IPS-18a (cell line): ENCODE results near the gene MOB1B.

Source experiments
- H3K27ac ChIP-seq: one replicate; pipeline ENCODE4 v1.5.1; 2013; ENCODE audit warnings: low read length
- H3K27me3 ChIP-seq: one replicate; pipeline ENCODE4 v1.6.1; 2013; ENCODE audit warnings: mild to moderate bottlenecking, low read length; ENCODE audit not compliant: control insufficient read depth, insufficient read depth
- H3K36me3 ChIP-seq: one replicate; pipeline ENCODE4 v1.6.1; 2013; ENCODE audit warnings: low read depth, low read length; ENCODE audit not compliant: control insufficient read depth
- H3K4me1 ChIP-seq: one replicate; pipeline ENCODE4 v1.6.1; 2013; ENCODE audit warnings: low read depth, low read length; ENCODE audit not compliant: control insufficient read depth
- H3K4me3 ChIP-seq: one replicate; pipeline ENCODE4 v1.5.1; 2013; ENCODE audit warnings: low read length
- H3K9ac ChIP-seq: one replicate; pipeline ENCODE4 v1.6.1; 2013; ENCODE audit warnings: mild to moderate bottlenecking, low read length, moderate library complexity
- H3K9me3 ChIP-seq: one replicate; pipeline ENCODE4 v1.6.1; 2013; ENCODE audit warnings: low read depth, low read length; ENCODE audit not compliant: control insufficient read depth

Gene MOB1B

GRCh38 chr4:70901984-70902576 is at the start of gene MOB1B:
Gene MOB1B, plus strand, starts transcription at chr4:70902369. Its CDS starts 168 bp downstream, at chr4:70902537.
- H3K9me3 ChIP-seq: no peaks in the 10 kb centered on the region
- peaks cover 8% of the 10 kb centered on the region for H3K36me3 ChIP-seq
- H3K4me3 ChIP-seq: peak within 1 kb of the TSS; percentile 67
- no peaks in the 10 kb centered on the region for H3K27me3 ChIP-seq
- H3K9ac ChIP-seq: peak within 1 kb of the TSS; percentile 45
- H3K27ac ChIP-seq: peak within 1 kb of the TSS; percentile 61
- H3K4me1 ChIP-seq: peaks cover 12% of the 10 kb centered on the region

GRCh38 chr4:70855464-70855863 is 46.7 kb upstream of the MOB1B start:
- Histone ChIP-seq H3K27ac (no peak overlapping the region), H3K9me3 (no peaks in the 10 kb centered on the region), H3K4me3 (no peak overlapping the region), H3K27me3 (no peaks in the 10 kb centered on the region), H3K9ac (no peak overlapping the region), H3K4me1 (peaks cover 8% of the 10 kb centered on the region), H3K36me3 (no peaks in the 10 kb centered on the region)

- no peaks in the 10 kb centered on the region for H3K36me3 ChIP-seq
- no peaks in the 10 kb centered on the region for H3K27me3 ChIP-seq
- peaks cover 14% of the 10 kb centered on the region for H3K4me1 ChIP-seq
- H3K4me3 ChIP-seq: no peak overlapping the region
- no peak overlapping the region for H3K27ac ChIP-seq
- no peak overlapping the region for H3K9ac ChIP-seq
- H3K9me3 ChIP-seq: no peaks in the 10 kb centered on the region
These were observed 43.7 kb upstream of the MOB1B start for GRCh38 chr4:70858454-70858853.

- Histone ChIP-seq H3K9ac (no peak overlapping the region), H3K4me1 (peaks cover 14% of the 10 kb centered on the region), H3K9me3 (no peaks in the 10 kb centered on the region), H3K27me3 (no peaks in the 10 kb centered on the region), H3K36me3 (no peaks in the 10 kb centered on the region), H3K4me3 (no peak overlapping the region), H3K27ac (no peak overlapping the region)
These were observed 43.1 kb upstream of the MOB1B start for GRCh38 chr4:70859066-70859465.

- no peaks in the 10 kb centered on the region for H3K27me3 ChIP-seq
- H3K9me3 ChIP-seq: no peaks in the 10 kb centered on the region
- no peak overlapping the region for H3K4me3 ChIP-seq
- no peak overlapping the region for H3K27ac ChIP-seq
- H3K9ac ChIP-seq: no peak overlapping the region
- H3K4me1 ChIP-seq: peaks cover 9% of the 10 kb centered on the region
- no peaks in the 10 kb centered on the region for H3K36me3 ChIP-seq
These were observed 38.9 kb upstream of the MOB1B start for GRCh38 chr4:70863099-70863790.

GRCh38 chr4:70868778-70869177 is 33.4 kb upstream of the MOB1B start:
- no peaks in the 10 kb centered on the region for H3K9me3 ChIP-seq
- no peak overlapping the region for H3K4me3 ChIP-seq
- no peak overlapping the region for H3K9ac ChIP-seq
- H3K36me3 ChIP-seq: no peaks in the 10 kb centered on the region
- H3K27ac ChIP-seq: no peak overlapping the region
- H3K4me1 ChIP-seq: peaks cover 5% of the 10 kb centered on the region
- H3K27me3 ChIP-seq: no peaks in the 10 kb centered on the region

GRCh38 chr4:70873216-70873615 is 29.0 kb upstream of the MOB1B start:
- H3K9ac ChIP-seq: no peak overlapping the region
- no peaks in the 10 kb centered on the region for H3K9me3 ChIP-seq
- no peak overlapping the region for H3K4me3 ChIP-seq
- no peaks in the 10 kb centered on the region for H3K27me3 ChIP-seq
- no peaks in the 10 kb centered on the region for H3K36me3 ChIP-seq
- no peak overlapping the region for H3K27ac ChIP-seq
- H3K4me1 ChIP-seq: peaks cover 5% of the 10 kb centered on the region

GRCh38 chr4:70874268-70875156 is 27.7 kb upstream of the MOB1B start:
- no peak overlapping the region for H3K9ac ChIP-seq
- H3K27me3 ChIP-seq: no peaks in the 10 kb centered on the region
- H3K9me3 ChIP-seq: no peaks in the 10 kb centered on the region
- H3K36me3 ChIP-seq: no peaks in the 10 kb centered on the region
- H3K4me3 ChIP-seq: no peak overlapping the region
- H3K4me1 ChIP-seq: no peaks in the 10 kb centered on the region
- H3K27ac ChIP-seq: no peak overlapping the region

GRCh38 chr4:70877556-70877955 is 24.6 kb upstream of the MOB1B start:
- Histone ChIP-seq H3K4me1 (no peaks in the 10 kb centered on the region), H3K27me3 (no peaks in the 10 kb centered on the region), H3K9ac (no peak overlapping the region), H3K4me3 (no peak overlapping the region), H3K9me3 (no peaks in the 10 kb centered on the region), H3K36me3 (no peaks in the 10 kb centered on the region), H3K27ac (no peak overlapping the region)

- Histone ChIP-seq H3K9me3 (no peaks in the 10 kb centered on the region), H3K9ac (no peak overlapping the region), H3K27me3 (no peaks in the 10 kb centered on the region), H3K27ac (no peak overlapping the region), H3K4me3 (no peak overlapping the region), H3K36me3 (no peaks in the 10 kb centered on the region), H3K4me1 (no peaks in the 10 kb centered on the region)
These were observed 21.4 kb upstream of the MOB1B start for GRCh38 chr4:70880739-70881138.

GRCh38 chr4:70885174-70885573 is 17.0 kb upstream of the MOB1B start:
- Histone ChIP-seq H3K4me3 (no peak overlapping the region), H3K9me3 (no peaks in the 10 kb centered on the region), H3K27me3 (no peaks in the 10 kb centered on the region), H3K4me1 (no peaks in the 10 kb centered on the region), H3K9ac (no peak overlapping the region), H3K36me3 (no peaks in the 10 kb centered on the region), H3K27ac (no peak overlapping the region)
